ENCODE measurements around the gene HSD11B2.
A peak's percentile ranks its signal among the peaks of the same experiment; 100 is the strongest.

HSD11B2 gene

GRCh38 chr16:67392301-67393059, 38.4 kb upstream of the HSD11B2 start:
- Histone ChIP-seq H3K27me3 (peaks cover 61% of the 10 kb centered on the region), H3K4me3 (ENCODE audit: low read depth in 1 of 2, low read length in 1 of 2) (no peak overlapping the region), H3K27ac (no peak overlapping the region), H3K4me1 (ENCODE audit: control insufficient read depth in 1 of 2, insufficient read depth in 1 of 2, low read depth in 1 of 2, low read length in 1 of 2) (peaks cover 43 to 49% of the 10 kb centered on the region in 2 experiments), H3K36me3 (no peaks in the 10 kb centered on the region), H3K9me3 (no peaks in the 10 kb centered on the region)
- no peak for TF ChIP-seq CTCF (IDR thresholded peaks at IDR 0.05)

- Histone ChIP-seq H3K4me3 (ENCODE audit: low read depth in 1 of 2, low read length in 1 of 2) (peak within 1 kb of the TSS; percentile 31 to 49), H3K4me1 (ENCODE audit: control insufficient read depth in 1 of 2, insufficient read depth in 1 of 2, low read depth in 1 of 2, low read length in 1 of 2) (peaks cover 43 to 49% of the 10 kb centered on the region in 2 experiments)
Measured at GRCh38 chr16:67393111-67393787, 37.7 kb upstream of the HSD11B2 start, which contains the start of gene TPPP3. Gene TPPP3 (minus strand): TSS chr16:67393498. CDS start chr16:67391111, 2,387 bp downstream.

GRCh38 chr16:67393788-67394154, 37.1 kb upstream of the HSD11B2 start:
- no peaks in the 10 kb centered on the region for H3K36me3 ChIP-seq
- no peak overlapping the region for H3K27ac ChIP-seq
- peak overlapping the region; percentile 26 to 49 for H3K4me3 ChIP-seq (ENCODE audit: low read depth in 1 of 2, low read length in 1 of 2)
- peaks cover 67% of the 10 kb centered on the region for H3K27me3 ChIP-seq
- no peaks in the 10 kb centered on the region for H3K9me3 ChIP-seq
- no peak for TF ChIP-seq CTCF (IDR thresholded peaks at IDR 0.05)
- H3K4me1 ChIP-seq (ENCODE audit: control insufficient read depth in 1 of 2, insufficient read depth in 1 of 2, low read depth in 1 of 2, low read length in 1 of 2), result peaks cover 43 to 49% of the 10 kb centered on the region in 2 experiments

More at GRCh38 chr16:67393111-67393787, 37.7 kb upstream of the HSD11B2 start, which contains the start of gene TPPP3:
- Histone ChIP-seq H3K27ac (no peak within 1 kb of the TSS), H3K36me3 (no peaks in the 10 kb centered on the region), H3K9me3 (no peaks in the 10 kb centered on the region), H3K27me3 (peaks cover 65% of the 10 kb centered on the region)
- TF ChIP-seq CTCF (IDR thresholded peaks at IDR 0.05), result peak; percentile 21

GRCh38 chr16:67394155-67395104, 36.5 kb upstream of the HSD11B2 start:
- Histone ChIP-seq H3K9me3 (no peaks in the 10 kb centered on the region), H3K4me1 (ENCODE audit: control insufficient read depth in 1 of 2, insufficient read depth in 1 of 2, low read depth in 1 of 2, low read length in 1 of 2) (peaks cover 43 to 53% of the 10 kb centered on the region in 2 experiments), H3K36me3 (no peaks in the 10 kb centered on the region), H3K27ac (no peak overlapping the region), H3K27me3 (peaks cover 73% of the 10 kb centered on the region), H3K4me3 (ENCODE audit: low read depth in 1 of 2, low read length in 1 of 2) (peak overlapping the region; percentile 31 to 49)
- no peak for TF ChIP-seq CTCF (IDR thresholded peaks at IDR 0.05)

- Histone ChIP-seq H3K4me3 (ENCODE audit: low read depth in 1 of 2, low read length in 1 of 2) (peak overlapping the region; percentile 31 to 49), H3K27ac (no peak overlapping the region), H3K36me3 (no peaks in the 10 kb centered on the region), H3K27me3 (peaks cover 74% of the 10 kb centered on the region), H3K9me3 (no peaks in the 10 kb centered on the region), H3K4me1 (ENCODE audit: control insufficient read depth in 1 of 2, insufficient read depth in 1 of 2, low read depth in 1 of 2, low read length in 1 of 2) (peaks cover 40 to 47% of the 10 kb centered on the region in 2 experiments)
- no peak for TF ChIP-seq CTCF (IDR thresholded peaks at IDR 0.05)
Measured at GRCh38 chr16:67395105-67395457, 35.8 kb upstream of the HSD11B2 start.

All from neutrophil (primary cell).